Panc1 (cell line): Measurements from ENCODE around the gene AHNAK. TPM values are rescaled to one million over a fixed set of nuclear protein-coding genes. Genes with fewer than 3 reads are reported as not detected.

Experiments used
- ATAC-seq: fragments of 200-7000 bp; cut with Tn5 transposase; 2 replicates; pipeline ENCODE4 v1.9.1; 2020; ENCODE audit warnings: mild to moderate bottlenecking, moderate library complexity
- BruUV-seq: library from RNA; stranded (reverse); fragments of 400-500 nt; replicated peaks from 2 replicates; lab custom pipeline; 2021; lab: Mats Ljungman, UMichigan
- CTCF ChIA-PET: fragments of 300-600 bp; sonication (Branson Sonifier 250); formaldehyde crosslinking; loops from one replicate; lab custom pipeline; 2022; ENCODE audit warnings: antibody characterized with exemption; lab: Charles Lee
- POLR2A ChIA-PET: fragments of 300-600 bp; sonication (Branson Sonifier 250); formaldehyde crosslinking; loops from one replicate; lab custom pipeline; 2022; ENCODE audit warnings: antibody characterized with exemption; lab: Charles Lee
- DNase-seq: peaks from one replicate; pipeline ENCODE4 v3.0.0-alpha.2; 2010; ENCODE audit warnings: low read depth, low spot score
- H3K27ac ChIP-seq: 2 replicates; pipeline ENCODE4 v1.5.1; 2011; ENCODE audit warnings: mild to moderate bottlenecking, low read length, inconsistent platforms
- H3K27me3 ChIP-seq: fragments of 200-500 bp; sonication (Bioruptor generic); 2 replicates; pipeline ENCODE4 v1.6.0; 2014; ENCODE audit warnings: low read length, inconsistent platforms; ENCODE audit not compliant: control insufficient read depth, insufficient read depth
- H3K36me3 ChIP-seq: fragments of 200-500 bp; sonication (Bioruptor generic); 2 replicates; pipeline ENCODE4 v1.5.1; 2014; ENCODE audit warnings: inconsistent platforms, mild to moderate bottlenecking, low read length, moderate library complexity; ENCODE audit not compliant: control insufficient read depth, insufficient read depth
- H3K4me1 ChIP-seq: 2 replicates; pipeline ENCODE4 v1.5.1; 2011; ENCODE audit warnings: inconsistent platforms, mild to moderate bottlenecking, low read length, moderate library complexity; ENCODE audit not compliant: control insufficient read depth, insufficient read depth
- H3K4me3 ChIP-seq, 2 experiments: 2 replicates each; pipeline ENCODE4 v1.5.1; 2011 to 2012; ENCODE audit warnings: low read depth in 2 of 2, low read length in 2 of 2, mild to moderate bottlenecking in 2 of 2, inconsistent platforms in 1 of 2, moderate library complexity in 1 of 2
- H3K9me3 ChIP-seq: fragments of 200-500 bp; sonication (Bioruptor generic); 2 replicates; pipeline ENCODE4 v1.5.1; 2014; ENCODE audit warnings: low read depth, mild to moderate bottlenecking, inconsistent platforms, low read length, moderate library complexity; ENCODE audit not compliant: control insufficient read depth, insufficient read depth
- CTCF ChIP-seq: fragments of 450-650 bp; IDR thresholded peaks from 2 replicates; pipeline ENCODE4 v1.5.1; 2017; ENCODE audit warnings: mild to moderate bottlenecking
- POLR2AphosphoS5 ChIP-seq: IDR thresholded peaks from 2 replicates; pipeline ENCODE4 v1.6.1; 2012; ENCODE audit warnings: mild to moderate bottlenecking, low read depth, low read length, moderate library complexity
- REST ChIP-seq, 2 experiments: IDR thresholded peaks; 2 replicates each; pipeline ENCODE4 v1.6.1; 2011 to 2012; ENCODE audit warnings: low read depth in 2 of 2, control low read depth in 1 of 2, low read length in 1 of 2, mild to moderate bottlenecking in 1 of 2, moderate library complexity in 1 of 2; ENCODE audit not compliant: insufficient read depth in 1 of 2
- SIN3A ChIP-seq: IDR thresholded peaks from 2 replicates; pipeline ENCODE4 v1.6.1; 2012; ENCODE audit warnings: low read depth, mild to moderate bottlenecking, low read length, moderate library complexity, borderline replicate concordance; ENCODE audit not compliant: insufficient read depth
- TCF7L2 ChIP-seq: IDR thresholded peaks from 2 replicates; pipeline ENCODE4 v1.6.1; 2011; ENCODE audit warnings: mild to moderate bottlenecking, low read depth, low read length, inconsistent platforms
- in situ Hi-C: cut with HindIII; loops from 2 replicates; pipeline ENCODE4 v1.10.0; 2016; ENCODE audit warnings: low sequenced_read_pairs, low pct_unique_long_range_greater_than_20kb
- intact Hi-C: fragments of 100-400 bp; cut with micrococcal nuclease; formaldehyde crosslinking; loops from one replicate; pipeline ENCODE4 v1.10.0; 2022; ENCODE audit not compliant: unreplicated experiment
- total RNA-seq: library from RNA; stranded (reverse); gene quantifications from one replicate; pipeline ENCODE4 v1.2.1, GENCODE V29; 2021; ENCODE audit not compliant: unreplicated experiment

Gene AHNAK
- total RNA-seq, 1 experiment from 2014 or later = 844 TPM

GRCh38 chr11:62461740-62462507, 84.7 kb downstream of the AHNAK start:
- no peaks in the 10 kb centered on the region for H3K36me3 ChIP-seq
- TF ChIP-seq SIN3A (0 out of 2 replicates have a peak, but pooled peaks have one; percentile 37), CTCF (no peak), POLR2AphosphoS5 (peak; percentile 37; the same call in 1 of the 2 replicates), REST (IDR thresholded peaks at IDR 0.05; ENCODE audit: insufficient read depth in 1 of 2, low read depth in 2 of 2, low read length in 1 of 2) (no peak), TCF7L2 (no peak)
- H3K27ac ChIP-seq = peak overlapping the region; percentile 92
- no TSS peak for BruUV-seq
- intact Hi-C loops = no loop called here
- no peak overlapping the region for H3K4me3 ChIP-seq
- ATAC-seq = peak; percentile 61; the same call in 1 of the 2 replicates
- in situ Hi-C loops = no loop called here
- CTCF ChIA-PET = interaction anchor here (0.6 kb wide), 1 partner anchor 64 kb away, joined by 4 read pairs; no protein-coding TSS in a partner anchor
- POLR2A ChIA-PET = interaction anchor here (0.7 kb wide), 1 partner anchor 25 kb away, joined by 6 read pairs; no protein-coding TSS in a partner anchor
- DNase-seq = no peak
- H3K9me3 ChIP-seq = no peaks in the 10 kb centered on the region
- peaks cover 27% of the 10 kb centered on the region for H3K4me1 ChIP-seq
- H3K27me3 ChIP-seq = no peaks in the 10 kb centered on the region

- H3K4me3 ChIP-seq = no peak overlapping the region
- peaks cover 25% of the 10 kb centered on the region for H3K4me1 ChIP-seq
- intact Hi-C loops (no loop called here), in situ Hi-C loops (no loop called here)
- ChIA-PET CTCF (interaction anchor here (1.2 kb wide), 1 partner anchor 84 kb away, joined by 4 read pairs; no protein-coding TSS in a partner anchor), POLR2A (interaction anchor here (1.0 kb wide), 1 partner anchor 100 kb away, joined by 3 read pairs; no protein-coding TSS in a partner anchor)
- DNase-seq = no peak
- no peaks in the 10 kb centered on the region for H3K9me3 ChIP-seq
- no peak for TF ChIP-seq TCF7L2
- no peak for TF ChIP-seq REST (IDR thresholded peaks at IDR 0.05; ENCODE audit: insufficient read depth in 1 of 2, low read depth in 2 of 2, low read length in 1 of 2)
- TF ChIP-seq CTCF = no peak
- no peak for TF ChIP-seq POLR2AphosphoS5
- no peak for TF ChIP-seq SIN3A
- peak overlapping the region; percentile 82 for H3K27ac ChIP-seq
- no peaks in the 10 kb centered on the region for H3K27me3 ChIP-seq
- no peak for ATAC-seq
- BruUV-seq = no TSS peak
- H3K36me3 ChIP-seq = no peaks in the 10 kb centered on the region
These were observed 87.5 kb downstream of the AHNAK start for GRCh38 chr11:62459080-62459479.
